Measurements from ENCODE around the gene CYP11A1.

GRCh38 chr15:74330861-74331408 is 36.5 kb downstream of the CYP11A1 start:
- TF ChIP-seq POLR2A (IDR thresholded peaks at IDR 0.05) (no peak), CTCF (IDR thresholded peaks at IDR 0.05) (no peak)

All from esophagus squamous epithelium (tissue), 4 donors.